Chondrocyte (in vitro differentiated cells): ENCODE results near the gene ABCF3. TPM values are rescaled to one million over a fixed set of nuclear protein-coding genes. Genes with fewer than 3 reads are reported as not detected.
"Not testable (repeated sequence)": the region's sequence is repeated elsewhere in the genome, so short reads cannot be mapped to it uniquely, and the experiment has no call there.

Source experiments
- DNase-seq: peaks from one replicate; pipeline ENCODE4 v3.0.0; 2021; ENCODE audit warnings: mixed read lengths, low spot score
- H3K27ac Mint-ChIP-seq: one replicate; pipeline ENCODE4 v1.8.0; 2021; ENCODE audit warnings: mild to moderate bottlenecking, moderate library complexity, mixed read lengths; ENCODE audit not compliant: unreplicated experiment
- H3K27me3 Mint-ChIP-seq: 2 replicates; pipeline ENCODE4 v1.8.0; 2021; ENCODE audit warnings: low read depth, mixed read lengths
- H3K36me3 Mint-ChIP-seq: 2 replicates; pipeline ENCODE4 v1.8.0; 2021; ENCODE audit warnings: low read depth, mixed read lengths
- H3K4me1 Mint-ChIP-seq: 2 replicates; pipeline ENCODE4 v1.8.0; 2021; ENCODE audit warnings: low read depth, mild to moderate bottlenecking, mixed read lengths
- H3K4me3 Mint-ChIP-seq: one replicate; pipeline ENCODE4 v1.8.0; 2021; ENCODE audit warnings: mild to moderate bottlenecking, moderate library complexity, mixed read lengths; ENCODE audit not compliant: unreplicated experiment
- H3K9me3 Mint-ChIP-seq: 2 replicates; pipeline ENCODE4 v1.8.0; 2021; ENCODE audit warnings: low read depth, mixed read lengths
- CTCF ChIP-seq: fragments of 200-600 bp; sonication (generic); IDR thresholded peaks from 2 replicates; pipeline ENCODE4 v1.5.0; 2021; ENCODE audit warnings: antibody characterized with exemption, mild to moderate bottlenecking, moderate library complexity
- total RNA-seq: library from RNA; stranded (reverse); gene quantifications from 3 replicates; pipeline ENCODE4 v1.2.1, GENCODE V29; 2021

The ABCF3 gene
- total RNA-seq, 1 donor from 2014 or later = 53.8 TPM

GRCh38 chr3:184160456-184160855, 25.5 kb upstream of the ABCF3 start:
- Mint-ChIP-seq H3K4me1 (peaks cover 46% of the 10 kb centered on the region), H3K4me3 (peak overlapping the region; percentile 1)

GRCh38 chr3:184162571-184163070, 23.4 kb upstream of the ABCF3 start:
- H3K27ac Mint-ChIP-seq = peak overlapping the region; percentile 4

More at GRCh38 chr3:184160456-184160855, 25.5 kb upstream of the ABCF3 start:
- TF ChIP-seq CTCF = no peak
- no peak for DNase-seq
- Mint-ChIP-seq H3K27ac (peak overlapping the region; percentile 92), H3K27me3 (no peaks in the 10 kb centered on the region), H3K9me3 (no peaks in the 10 kb centered on the region), H3K36me3 (peaks cover 10% of the 10 kb centered on the region)

GRCh38 chr3:184164648-184165330, 21.2 kb upstream of the ABCF3 start:
- H3K27ac Mint-ChIP-seq = no peak overlapping the region
- H3K9me3 Mint-ChIP-seq = no peaks in the 10 kb centered on the region
- TF ChIP-seq CTCF = no peak
- DNase-seq = peak; percentile 86
- peaks cover 50% of the 10 kb centered on the region for H3K4me1 Mint-ChIP-seq
- H3K27me3 Mint-ChIP-seq = no peaks in the 10 kb centered on the region
- H3K4me3 Mint-ChIP-seq = no peak overlapping the region
- peaks cover 29% of the 10 kb centered on the region for H3K36me3 Mint-ChIP-seq

More at GRCh38 chr3:184162571-184163070, 23.4 kb upstream of the ABCF3 start:
- Mint-ChIP-seq H3K4me1 (peaks cover 41% of the 10 kb centered on the region), H3K36me3 (peaks cover 23% of the 10 kb centered on the region)
- H3K4me3 Mint-ChIP-seq, H3K27me3 Mint-ChIP-seq, DNase-seq, H3K9me3 Mint-ChIP-seq: not testable (repeated sequence)

GRCh38 chr3:184165543-184165942, 20.5 kb upstream of the ABCF3 start:
- no peak for DNase-seq
- no peak for TF ChIP-seq CTCF
- Mint-ChIP-seq H3K4me1 (peaks cover 43% of the 10 kb centered on the region), H3K4me3 (no peak overlapping the region), H3K36me3 (peaks cover 29% of the 10 kb centered on the region), H3K27me3 (no peaks in the 10 kb centered on the region), H3K9me3 (no peaks in the 10 kb centered on the region), H3K27ac (no peak overlapping the region)

GRCh38 chr3:184166671-184167070, 19.3 kb upstream of the ABCF3 start:
- no peak overlapping the region for H3K4me3 Mint-ChIP-seq

More at GRCh38 chr3:184166671-184167070, 19.3 kb upstream of the ABCF3 start:
- no peaks in the 10 kb centered on the region for H3K27me3 Mint-ChIP-seq
- TF ChIP-seq CTCF = no peak
- H3K9me3 Mint-ChIP-seq = no peaks in the 10 kb centered on the region
- peaks cover 37% of the 10 kb centered on the region for H3K36me3 Mint-ChIP-seq
- no peak overlapping the region for H3K27ac Mint-ChIP-seq
- peak; percentile 83 for DNase-seq
- peaks cover 43% of the 10 kb centered on the region for H3K4me1 Mint-ChIP-seq
